A673 (cell line): Measurements from ENCODE around the gene PER3.

ENCODE experiments used
- CTCF ChIP-seq: fragments of 300-800, 200-600 bp; sonication (generic); conservative IDR thresholded peaks from 2 replicates; pipeline ENCODE4 v1.5.1; 2017; ENCODE audit warnings: low read depth, mild to moderate bottlenecking, antibody characterized with exemption, low read length, moderate library complexity, mixed read lengths
- EZH2 ChIP-seq: fragments of 200-600 bp; sonication (generic); IDR thresholded peaks from 2 replicates; pipeline ENCODE4 v1.6.1; 2017; ENCODE audit warnings: borderline replicate concordance, low read depth, mild to moderate bottlenecking, mixed read lengths, antibody characterized with exemption, low read length; ENCODE audit not compliant: poor library complexity, severe bottlenecking

- TF ChIP-seq CTCF (no peak), EZH2 (no peak)
These were observed 93.9 kb downstream of the PER3 start for GRCh38 chr1:7878027-7878426.
